Measurements from ENCODE around the gene ECD.

The ECD gene

GRCh38 chr10:73096449-73097304 is 71.1 kb downstream of the ECD start, which contains the start of gene P4HA1:
P4HA1 (minus strand) TSS chr10:73096866; CDS start chr10:73074883, 21,983 bp downstream.
- DNase-seq = peak; percentile 98

- peak; percentile 74 for DNase-seq
Measured at GRCh38 chr10:73096041-73096448, 71.8 kb downstream of the ECD start.

GRCh38 chr10:73095481-73096021 is 72.3 kb downstream of the ECD start:
- peak; percentile 85 for DNase-seq

GRCh38 chr10:73094986-73095480 is 72.8 kb downstream of the ECD start:
- DNase-seq = no peak

- DNase-seq = peak; percentile 37
Measured at GRCh38 chr10:73093922-73094850, 73.6 kb downstream of the ECD start.

GRCh38 chr10:73092830-73093229 is 75.0 kb downstream of the ECD start:
- no peak for DNase-seq

- no peak for DNase-seq
Measured at GRCh38 chr10:73088304-73088703, 79.5 kb downstream of the ECD start.

- DNase-seq = no peak
Measured at GRCh38 chr10:73086816-73087215, 81.0 kb downstream of the ECD start.

- no peak for DNase-seq
Measured at GRCh38 chr10:73084209-73084608, 83.6 kb downstream of the ECD start.
